Measurements from ENCODE around the gene CLIP4. TPM values are rescaled to one million over a fixed set of nuclear protein-coding genes. Genes with fewer than 3 reads are reported as not detected.

The CLIP4 gene
- total and polyA plus RNA-seq, 4 experiments from 2014 or later, result 23.1 to 69.2 (median 44.9) TPM

DNA sequence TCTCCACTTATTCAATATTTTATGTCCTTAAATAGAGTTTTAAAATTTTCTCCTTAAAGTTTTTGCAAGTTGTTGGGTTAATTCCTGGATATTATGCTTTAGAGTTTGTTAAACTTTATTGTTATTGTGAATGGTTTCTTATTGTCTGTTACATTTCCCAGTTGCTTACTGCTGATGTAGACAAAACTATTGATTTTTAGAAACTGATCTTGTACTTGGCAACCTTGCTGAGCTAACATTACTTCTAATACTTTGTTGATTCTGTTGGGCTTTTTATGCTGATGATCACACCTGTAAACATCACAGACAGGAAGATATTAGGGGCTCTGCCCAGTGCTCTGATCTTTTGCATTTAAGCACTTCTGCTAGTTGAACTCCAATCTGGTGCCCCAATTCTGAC, 2.8 kb upstream of the CLIP4 start:
- Mint-ChIP-seq H3K36me3 (peaks cover 0 to 9% of the 10 kb centered on the region in 2 donors), H3K27me3 (peaks cover 2 to 4% of the 10 kb centered on the region in 2 donors), H3K9me3 (no peaks in the 10 kb centered on the region), H3K27ac (no peak overlapping the region), H3K4me3 (no peak overlapping the region), H3K4me1 (peaks cover 12 to 25% (median 19%) of the 10 kb centered on the region in 4 donors)
- Histone ChIP-seq H3K4me1 (ENCODE audit: insufficient read depth, low read length) (peaks cover 20% of the 10 kb centered on the region), H3K27me3 (ENCODE audit: insufficient read depth, low read length) (no peaks in the 10 kb centered on the region), H3K36me3 (ENCODE audit: insufficient read depth, low read length) (no peaks in the 10 kb centered on the region), H3K4me3 (ENCODE audit: low read length in 2 of 2) (no peak overlapping the region), H3K9me3 (ENCODE audit: control insufficient read depth in 1 of 2, low read length in 2 of 2) (no peaks in the 10 kb centered on the region), H3K27ac (ENCODE audit: low read depth, low read length) (no peak overlapping the region)
- intact Hi-C loops (cut with micrococcal nuclease), result loop anchor here (10.0 kb wide), 1 partner anchor 1032 kb away; the partner anchor contains the start of gene YPEL5
- ChIA-PET POLR2A (ENCODE audit: partially characterized antibody) (no interaction called here), CTCF (ENCODE audit: partially characterized antibody) (no interaction called here)
- DNase-seq, result no peak

DNA sequence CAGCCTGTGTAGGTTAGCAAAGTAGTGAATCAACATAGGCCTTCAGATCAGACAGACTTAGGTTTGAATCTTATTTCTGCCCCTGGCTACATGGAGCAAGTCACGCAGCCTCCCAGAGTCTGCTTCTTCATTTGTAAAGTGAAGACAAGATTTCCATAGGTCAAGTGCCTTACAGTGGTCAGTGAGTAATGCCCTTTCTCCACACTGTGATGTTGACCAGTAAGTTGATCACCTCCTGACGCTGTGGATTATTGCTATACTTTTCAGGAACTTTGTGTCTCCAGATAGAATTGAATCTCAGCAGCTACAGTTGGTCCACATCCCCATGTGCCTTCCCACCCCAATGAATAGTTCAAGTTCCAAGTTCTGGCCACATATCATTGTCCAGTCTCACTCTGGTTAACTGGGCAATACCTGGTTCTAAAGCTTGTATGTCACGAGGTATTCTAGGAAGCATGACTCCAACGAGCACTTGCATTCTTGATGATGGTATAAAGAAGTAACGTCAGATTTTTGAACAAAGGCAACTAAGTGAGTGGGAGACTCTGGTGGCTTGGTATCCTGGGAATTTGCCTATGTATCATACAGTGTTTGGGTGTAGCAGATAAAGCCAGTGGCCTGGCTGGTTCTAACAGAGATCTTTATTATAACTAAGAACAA, 2.1 kb upstream of the CLIP4 start:
- H3K27me3 ChIP-seq (ENCODE audit: insufficient read depth, low read length), result no peaks in the 10 kb centered on the region
- DNase-seq, result no peak
- H3K9me3 Mint-ChIP-seq, result no peaks in the 10 kb centered on the region
- ChIA-PET CTCF (ENCODE audit: partially characterized antibody) (interaction anchor here (1.5 kb wide), 1 partner anchor 98 kb away, joined by 6 read pairs; no protein-coding TSS in a partner anchor), POLR2A (ENCODE audit: partially characterized antibody) (interaction anchor here (8.6 kb wide), 1 partner anchor 99 kb away, joined by 209 read pairs; no protein-coding TSS in a partner anchor)
- peaks cover under 1 to 2% of the 10 kb centered on the region in 2 donors for H3K27me3 Mint-ChIP-seq
- peak overlapping the region in 2 of 7 donors; percentile 1 to 29 for H3K27ac Mint-ChIP-seq
- H3K4me3 ChIP-seq (ENCODE audit: low read length in 2 of 2), result no peak overlapping the region
- intact Hi-C loops (cut with micrococcal nuclease), result loop anchor here (10.0 kb wide), 1 partner anchor 1032 kb away; the partner anchor contains the start of gene YPEL5
- peaks cover 28% of the 10 kb centered on the region for H3K4me1 ChIP-seq (ENCODE audit: insufficient read depth, low read length)
- peaks cover 0 to 9% of the 10 kb centered on the region in 2 donors for H3K36me3 Mint-ChIP-seq
- peak overlapping the region in 6 of 8 donors; percentile 15 to 93 (median 64) for H3K4me3 Mint-ChIP-seq
- no peaks in the 10 kb centered on the region for H3K36me3 ChIP-seq (ENCODE audit: insufficient read depth, low read length)
- H3K27ac ChIP-seq (ENCODE audit: low read depth, low read length), result no peak overlapping the region
- H3K4me1 Mint-ChIP-seq, result peaks cover 16 to 33% (median 26%) of the 10 kb centered on the region in 4 donors
- H3K9me3 ChIP-seq (ENCODE audit: control insufficient read depth in 1 of 2, low read length in 2 of 2), result no peaks in the 10 kb centered on the region

DNA sequence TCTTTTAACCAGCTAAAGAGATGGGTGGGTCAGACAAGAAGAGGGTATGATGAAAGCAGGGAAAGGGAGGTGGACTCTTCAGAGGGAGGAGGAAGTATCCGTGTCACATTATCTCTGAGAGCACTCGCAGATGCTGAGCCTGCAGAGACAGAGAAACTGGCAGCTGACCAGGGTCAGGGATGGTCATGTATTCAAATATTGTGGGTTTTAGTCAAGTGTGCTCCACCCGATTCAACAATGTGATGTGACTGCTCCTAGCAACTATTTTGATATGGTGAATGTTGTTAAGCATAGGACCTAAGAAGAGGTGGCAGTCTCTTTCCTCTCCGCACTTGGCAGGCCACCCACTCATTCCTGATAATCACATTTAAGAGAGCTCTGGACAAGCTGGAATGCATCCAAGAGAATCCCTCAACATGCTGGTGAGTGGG, 1.3 kb upstream of the CLIP4 start:
- CTCF ChIA-PET (ENCODE audit: partially characterized antibody), result interaction anchor here (1.5 kb wide), 1 partner anchor 99 kb away, joined by 6 read pairs; no protein-coding TSS in a partner anchor
- no peak for DNase-seq
- Mint-ChIP-seq H3K27ac (peak overlapping the region in 5 of 7 donors; percentile 6 to 97 (median 95)), H3K27me3 (peaks cover 0 to 2% of the 10 kb centered on the region in 2 donors), H3K36me3 (peaks cover 0 to 9% of the 10 kb centered on the region in 2 donors), H3K4me3 (peak overlapping the region; percentile 72 to 97 (median 94)), H3K4me1 (peaks cover 19 to 40% (median 30%) of the 10 kb centered on the region in 4 donors), H3K9me3 (no peaks in the 10 kb centered on the region)
- Histone ChIP-seq H3K4me3 (ENCODE audit: low read length in 2 of 2) (no peak overlapping the region), H3K36me3 (ENCODE audit: insufficient read depth, low read length) (no peaks in the 10 kb centered on the region), H3K9me3 (ENCODE audit: control insufficient read depth in 1 of 2, low read length in 2 of 2) (no peaks in the 10 kb centered on the region), H3K27ac (ENCODE audit: low read depth, low read length) (no peak overlapping the region), H3K27me3 (ENCODE audit: insufficient read depth, low read length) (no peaks in the 10 kb centered on the region), H3K4me1 (ENCODE audit: insufficient read depth, low read length) (peaks cover 34% of the 10 kb centered on the region)
- POLR2A ChIA-PET (ENCODE audit: partially characterized antibody), result interaction anchor here (8.6 kb wide), 1 partner anchor 100 kb away, joined by 209 read pairs; no protein-coding TSS in a partner anchor
- intact Hi-C loops (cut with micrococcal nuclease), result loop anchor here (10.0 kb wide), 1 partner anchor 1031 kb away; the partner anchor contains the start of gene YPEL5

DNA sequence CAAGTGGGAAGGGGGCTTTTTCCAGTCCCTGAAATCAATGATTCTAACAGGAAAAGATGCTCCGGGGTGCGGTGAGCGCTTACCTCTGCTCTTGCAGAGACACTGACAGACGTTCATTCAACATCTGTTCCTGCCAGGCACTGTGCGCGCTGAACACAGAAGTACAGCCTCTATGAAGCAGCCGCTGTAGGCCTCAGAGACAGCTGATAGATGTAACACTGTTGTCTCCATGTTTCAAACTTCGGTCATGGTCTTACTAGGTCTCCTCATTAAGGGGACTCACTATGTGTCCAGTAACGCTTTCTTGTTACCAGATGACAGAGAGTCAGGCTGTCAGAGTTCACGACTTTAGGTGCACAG, 649 bp upstream of the CLIP4 start:
- Histone ChIP-seq H3K9me3 (ENCODE audit: control insufficient read depth in 1 of 2, low read length in 2 of 2) (no peaks in the 10 kb centered on the region), H3K4me1 (ENCODE audit: insufficient read depth, low read length) (peaks cover 41% of the 10 kb centered on the region), H3K27ac (ENCODE audit: low read depth, low read length) (peak overlapping the region; percentile 56), H3K36me3 (ENCODE audit: insufficient read depth, low read length) (no peaks in the 10 kb centered on the region), H3K27me3 (ENCODE audit: insufficient read depth, low read length) (no peaks in the 10 kb centered on the region), H3K4me3 (ENCODE audit: low read length in 2 of 2) (peak overlapping the region in 1 of 2 donors; percentile 59)
- Mint-ChIP-seq H3K36me3 (peaks cover 0 to 9% of the 10 kb centered on the region in 2 donors), H3K27me3 (peaks cover 0 to under 1% of the 10 kb centered on the region in 2 donors), H3K27ac (peak overlapping the region; percentile 87 to 98 (median 96)), H3K9me3 (no peaks in the 10 kb centered on the region), H3K4me1 (peaks cover 25 to 46% (median 37%) of the 10 kb centered on the region in 4 donors), H3K4me3 (peak overlapping the region; percentile 89 to 97 (median 94))
- ChIA-PET POLR2A (ENCODE audit: partially characterized antibody) (interaction anchor here (0.8 to 8.6 kb wide), 2 partner anchors 8 to 101 kb away, joined by 3 to 209 read pairs; no protein-coding TSS in a partner anchor), CTCF (ENCODE audit: partially characterized antibody) (interaction anchor here (1.5 kb wide), 1 partner anchor 99 kb away, joined by 6 read pairs; no protein-coding TSS in a partner anchor)
- DNase-seq, result peak in 1 of 5 donors; percentile 36
- intact Hi-C loops (cut with micrococcal nuclease), result loop anchor here (10.0 kb wide), 1 partner anchor 1030 kb away; the partner anchor contains the start of gene YPEL5

DNA sequence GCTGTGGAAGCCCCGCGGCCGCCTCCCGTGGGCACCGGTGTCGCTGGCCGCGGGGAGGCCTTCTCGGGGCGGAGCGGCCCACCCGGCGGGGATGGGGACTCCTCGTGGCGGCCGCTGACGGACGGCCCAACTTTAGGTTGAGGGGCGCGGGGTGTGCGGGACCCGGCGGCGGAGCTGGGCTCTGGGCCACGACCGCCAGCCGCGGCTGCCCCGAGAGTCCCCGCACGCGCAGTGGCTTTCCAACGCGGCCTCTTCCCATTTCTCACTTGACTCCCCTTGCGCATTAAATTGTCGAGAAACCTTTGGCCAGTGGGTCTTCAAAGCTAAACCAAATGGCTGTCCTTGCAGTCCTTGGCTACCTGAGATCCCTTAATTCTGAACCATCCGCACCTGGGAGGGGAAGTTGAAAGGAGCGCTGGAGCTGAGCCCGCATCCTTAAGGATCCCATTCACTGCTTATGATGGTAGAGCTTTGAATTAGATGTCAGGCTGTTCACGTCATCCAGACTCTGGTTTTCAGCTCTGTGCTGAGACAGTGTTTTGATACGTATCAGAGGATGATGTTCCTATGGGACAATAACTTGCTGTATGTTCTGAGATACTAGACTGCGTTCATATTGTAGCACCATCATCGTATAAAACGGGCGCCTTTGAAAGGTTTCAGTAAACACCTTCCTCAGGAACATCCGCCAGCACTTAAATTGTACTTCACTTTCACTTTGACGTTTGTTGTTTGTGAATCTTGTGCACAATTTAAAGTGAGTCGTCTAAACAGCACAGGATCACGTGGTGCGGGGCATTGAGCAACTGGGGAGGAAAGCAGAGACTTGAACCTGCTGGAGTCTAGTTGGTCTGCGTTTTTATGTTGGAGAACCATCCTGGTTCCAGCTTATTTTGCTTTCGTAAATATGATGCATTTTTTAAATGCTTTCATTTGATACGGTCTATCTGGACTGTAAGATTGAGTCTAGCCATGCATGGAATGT, 874 bp downstream of the CLIP4 start:
- intact Hi-C loops (cut with micrococcal nuclease), result loop anchor here (1.0 to 10.0 kb wide), 3 partner anchors 102 to 1029 kb away; partner anchors contain the start of gene YPEL5
- H3K9me3 ChIP-seq (ENCODE audit: control insufficient read depth in 1 of 2, low read length in 2 of 2), result no peaks in the 10 kb centered on the region
- Mint-ChIP-seq H3K36me3 (peaks cover 0 to 15% of the 10 kb centered on the region in 2 donors), H3K4me3 (peak overlapping the region; percentile 86 to 97 (median 94)), H3K9me3 (no peaks in the 10 kb centered on the region), H3K4me1 (peaks cover 33 to 60% (median 44%) of the 10 kb centered on the region in 4 donors), H3K27ac (peak overlapping the region; percentile 93 to 98 (median 96)), H3K27me3 (no peaks in the 10 kb centered on the region)
- H3K27me3 ChIP-seq (ENCODE audit: insufficient read depth, low read length), result no peaks in the 10 kb centered on the region
- peaks cover 43% of the 10 kb centered on the region for H3K4me1 ChIP-seq (ENCODE audit: insufficient read depth, low read length)
- CTCF ChIA-PET (ENCODE audit: partially characterized antibody), result interaction anchor here (1.1 to 2.6 kb wide), 8 partner anchors 97 to 160 kb away, joined by 4 to 14 read pairs (median 6); no protein-coding TSS in a partner anchor
- POLR2A ChIA-PET (ENCODE audit: partially characterized antibody), result interaction anchor here (1.0 to 8.6 kb wide), 11 partner anchors 9 to 364 kb away, joined by 3 to 209 read pairs (median 7); partner anchors contain the start of genes PPP1CB, TRMT61B and WDR43
- H3K4me3 ChIP-seq (ENCODE audit: low read length in 2 of 2), result peak overlapping the region; percentile 83 to 88
- DNase-seq, result peak; percentile 74 to 90 (median 78)
- H3K27ac ChIP-seq (ENCODE audit: low read depth, low read length), result peak overlapping the region; percentile 78
- H3K36me3 ChIP-seq (ENCODE audit: insufficient read depth, low read length), result no peaks in the 10 kb centered on the region

DNA sequence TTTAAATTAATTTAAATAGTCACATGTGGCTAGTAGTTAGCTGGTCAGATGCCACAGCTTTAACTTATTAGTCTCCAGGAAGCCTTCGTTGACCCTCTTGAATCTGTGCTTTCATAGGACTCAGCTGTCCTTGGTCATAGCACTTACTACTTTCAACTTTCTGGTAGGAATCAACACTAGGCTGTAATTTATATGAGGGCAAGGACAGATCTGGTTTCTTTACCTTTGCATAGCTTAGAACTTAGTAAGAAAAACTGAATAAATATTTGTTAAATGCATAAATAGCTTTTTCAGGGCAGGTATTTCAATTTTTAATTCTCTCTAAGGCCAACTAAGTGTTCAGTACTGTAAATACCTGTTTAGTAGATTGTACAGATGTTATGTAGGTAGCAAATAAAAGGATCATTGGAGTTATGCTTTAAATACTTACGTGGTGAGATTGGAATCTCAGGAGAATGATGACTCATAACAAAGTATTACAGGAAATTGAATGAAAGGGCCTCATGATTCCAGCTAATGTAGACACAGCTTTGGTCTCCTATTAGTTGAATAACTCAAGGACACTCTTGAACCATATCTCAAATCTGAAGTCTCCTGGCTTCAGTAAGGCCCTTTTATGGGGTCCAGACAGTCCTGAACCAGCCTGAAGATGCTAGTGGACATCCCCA, 2.6 kb downstream of the CLIP4 start:
- Mint-ChIP-seq H3K9me3 (no peaks in the 10 kb centered on the region), H3K4me1 (peaks cover 34 to 61% (median 44%) of the 10 kb centered on the region in 4 donors), H3K4me3 (peak overlapping the region in 6 of 8 donors; percentile 15 to 86 (median 39)), H3K27me3 (no peaks in the 10 kb centered on the region), H3K27ac (peak overlapping the region in 5 of 7 donors; percentile 27 to 97 (median 93)), H3K36me3 (peaks cover 14 to 27% of the 10 kb centered on the region in 2 donors)
- Histone ChIP-seq H3K27me3 (ENCODE audit: insufficient read depth, low read length) (no peaks in the 10 kb centered on the region), H3K27ac (ENCODE audit: low read depth, low read length) (no peak overlapping the region), H3K36me3 (ENCODE audit: insufficient read depth, low read length) (no peaks in the 10 kb centered on the region), H3K4me3 (ENCODE audit: low read length in 2 of 2) (no peak overlapping the region), H3K9me3 (ENCODE audit: control insufficient read depth in 1 of 2, low read length in 2 of 2) (no peaks in the 10 kb centered on the region), H3K4me1 (ENCODE audit: insufficient read depth, low read length) (peaks cover 43% of the 10 kb centered on the region)
- ChIA-PET POLR2A (ENCODE audit: partially characterized antibody) (interaction anchor here (1.0 to 8.6 kb wide), 4 partner anchors 11 to 248 kb away, joined by 4 to 209 read pairs (median 12); partner anchors contain the start of gene TRMT61B), CTCF (ENCODE audit: partially characterized antibody) (interaction anchor here (0.7 to 2.6 kb wide), 3 partner anchors 8 to 161 kb away, joined by 3 to 14 read pairs (median 10); no protein-coding TSS in a partner anchor)
- no peak for DNase-seq
- intact Hi-C loops (cut with micrococcal nuclease), result loop anchor here (10.0 kb wide), 1 partner anchor 1027 kb away; the partner anchor contains the start of gene YPEL5

All from CD4-positive, alpha-beta memory T cell (primary cell).